SK-N-SH treated with all-trans-retinoic acid at 6 μM for 48 hours (cell line): ENCODE data around the gene GRHL1.

Experiments used
- ARNTL ChIP-seq: fragments of 450-650 bp; formaldehyde crosslinking; IDR thresholded peaks from 2 replicates; pipeline ENCODE4 v1.5.0; 2020; ENCODE audit warnings: low read depth, mild to moderate bottlenecking, moderate library complexity, borderline replicate concordance
- CSDC2 ChIP-seq: fragments of 250-450 bp; sonication (Bioruptor Pico); IDR thresholded peaks from 2 replicates; pipeline ENCODE4 v1.5.0; 2020; ENCODE audit warnings: mild to moderate bottlenecking, moderate library complexity
- GLIS3 ChIP-seq: fragments of 250-450 bp; sonication (Bioruptor Pico); IDR thresholded peaks from 2 replicates; pipeline ENCODE4 v1.5.0; 2020; ENCODE audit warnings: mild to moderate bottlenecking, moderate library complexity
- ISL1 ChIP-seq: fragments of 250-450 bp; sonication (Bioruptor Pico); IDR thresholded peaks from 2 replicates; pipeline ENCODE4 v2.1.2; 2022; ENCODE audit warnings: mild to moderate bottlenecking, moderate library complexity
- PATZ1 ChIP-seq: fragments of 250-450 bp; sonication (Bioruptor Pico); IDR thresholded peaks from 2 replicates; pipeline ENCODE4 v1.8.0; 2020; ENCODE audit warnings: mild to moderate bottlenecking, moderate library complexity, borderline replicate concordance
- POU6F1 ChIP-seq: fragments of 250-450 bp; sonication (Bioruptor Pico); IDR thresholded peaks from 2 replicates; pipeline ENCODE4 v1.8.0; 2021; ENCODE audit warnings: low read depth, mild to moderate bottlenecking, moderate library complexity, borderline replicate concordance
- PPARA ChIP-seq: fragments of 250-450 bp; sonication (Bioruptor Pico); IDR thresholded peaks from 2 replicates; pipeline ENCODE4 v1.5.0; 2020; ENCODE audit warnings: mild to moderate bottlenecking, borderline replicate concordance
- TOX ChIP-seq: fragments of 250-450 bp; sonication (Bioruptor Pico); IDR thresholded peaks from 2 replicates; pipeline ENCODE4 v1.8.0; 2021; ENCODE audit warnings: mild to moderate bottlenecking, moderate library complexity, borderline replicate concordance
- ZFP3 ChIP-seq: fragments of 250-450 bp; sonication (Bioruptor Pico); IDR thresholded peaks from 2 replicates; pipeline ENCODE4 v1.5.0; 2020; ENCODE audit warnings: mild to moderate bottlenecking, moderate library complexity
- ZFP30 ChIP-seq: fragments of 450-650 bp; formaldehyde crosslinking; IDR thresholded peaks from 2 replicates; pipeline ENCODE4 v1.5.0; 2022; ENCODE audit warnings: mild to moderate bottlenecking, moderate library complexity
- ZNF565 ChIP-seq: fragments of 450-650 bp; formaldehyde crosslinking; conservative IDR thresholded peaks from 2 replicates; pipeline ENCODE4 v1.5.0; 2020; ENCODE audit warnings: low read depth, mild to moderate bottlenecking, moderate library complexity
- ZNF70 ChIP-seq: fragments of 450-650 bp; formaldehyde crosslinking; IDR thresholded peaks from 2 replicates; pipeline ENCODE4 v1.5.0; 2020; ENCODE audit warnings: mild to moderate bottlenecking, moderate library complexity
- TF ChIP-seq, protein P1 (sequence below): fragments of 250-450 bp; sonication (Bioruptor Pico); IDR thresholded peaks from 2 replicates; pipeline ENCODE4 v1.5.1; 2021; ENCODE audit warnings: mild to moderate bottlenecking, moderate library complexity

GRCh38 chr2:9984217-9984739 is 32.8 kb downstream of the GRHL1 start:
- TF ChIP-seq PATZ1 (CRISPR knock-in tag): no peak
- TF ChIP-seq POU6F1 (CRISPR knock-in tag): no peak
- no peak for TF ChIP-seq ARNTL (CRISPR knock-in tag)
- TF ChIP-seq ZNF565 (CRISPR knock-in tag): no peak
- no peak for TF ChIP-seq ZFP3 (CRISPR knock-in tag)
- TF ChIP-seq ZNF70 (CRISPR knock-in tag): no peak
- no peak for TF ChIP-seq ISL1
- TF ChIP-seq ZFP30: no peak
- TF ChIP-seq CSDC2 (CRISPR knock-in tag): no peak
- TF ChIP-seq, protein P1, sequence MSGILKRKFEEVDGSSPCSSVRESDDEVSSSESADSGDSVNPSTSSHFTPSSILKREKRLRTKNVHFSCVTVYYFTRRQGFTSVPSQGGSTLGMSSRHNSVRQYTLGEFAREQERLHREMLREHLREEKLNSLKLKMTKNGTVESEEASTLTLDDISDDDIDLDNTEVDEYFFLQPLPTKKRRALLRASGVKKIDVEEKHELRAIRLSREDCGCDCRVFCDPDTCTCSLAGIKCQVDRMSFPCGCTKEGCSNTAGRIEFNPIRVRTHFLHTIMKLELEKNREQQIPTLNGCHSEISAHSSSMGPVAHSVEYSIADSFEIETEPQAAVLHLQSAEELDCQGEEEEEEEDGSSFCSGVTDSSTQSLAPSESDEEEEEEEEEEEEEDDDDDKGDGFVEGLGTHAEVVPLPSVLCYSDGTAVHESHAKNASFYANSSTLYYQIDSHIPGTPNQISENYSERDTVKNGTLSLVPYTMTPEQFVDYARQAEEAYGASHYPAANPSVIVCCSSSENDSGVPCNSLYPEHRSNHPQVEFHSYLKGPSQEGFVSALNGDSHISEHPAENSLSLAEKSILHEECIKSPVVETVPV (CRISPR knock-in tag): no peak
- TF ChIP-seq GLIS3 (CRISPR knock-in tag): no peak
- no peak for TF ChIP-seq TOX (CRISPR knock-in tag)
- no peak for TF ChIP-seq PPARA
